ENCODE measurements around the gene CACNA1B.
"Not testable (repeated sequence)": the region's sequence is repeated elsewhere in the genome, so short reads cannot be mapped to it uniquely, and the experiment has no call there.

Gene CACNA1B

GRCh38 chr9:138117101-138117750 lies 239.6 kb downstream of the CACNA1B start:
- no peak for DNase-seq (ENCODE audit: low spot score)

- no peak for DNase-seq (ENCODE audit: low spot score)
Observed at GRCh38 chr9:138117836-138118235, 240.3 kb downstream of the CACNA1B start.

GRCh38 chr9:138118601-138119071 lies 241.1 kb downstream of the CACNA1B start:
- no peak for DNase-seq (ENCODE audit: low spot score)

- no peak for DNase-seq (ENCODE audit: low spot score)
Observed at GRCh38 chr9:138119202-138120027, 241.8 kb downstream of the CACNA1B start.

GRCh38 chr9:138120072-138120471 lies 242.5 kb downstream of the CACNA1B start:
- no peak for DNase-seq (ENCODE audit: low spot score)

GRCh38 chr9:138120511-138121437 lies 243.2 kb downstream of the CACNA1B start:
- DNase-seq (ENCODE audit: low spot score): no peak

- DNase-seq (ENCODE audit: low spot score): no peak
Observed at GRCh38 chr9:138121438-138122050, 244.0 kb downstream of the CACNA1B start.

- no peak for DNase-seq (ENCODE audit: low spot score)
Observed at GRCh38 chr9:138122201-138122600, 244.6 kb downstream of the CACNA1B start.

GRCh38 chr9:138122676-138123075 lies 245.1 kb downstream of the CACNA1B start:
- DNase-seq (ENCODE audit: low spot score): no peak

GRCh38 chr9:138123086-138123485 lies 245.5 kb downstream of the CACNA1B start:
- DNase-seq (ENCODE audit: low spot score): no peak

- DNase-seq (ENCODE audit: low spot score): not testable (repeated sequence)
Observed at GRCh38 chr9:138126090-138126857, 248.7 kb downstream of the CACNA1B start.

GRCh38 chr9:138126858-138127584 lies 249.4 kb downstream of the CACNA1B start:
- DNase-seq (ENCODE audit: low spot score): not testable (repeated sequence)

- DNase-seq (ENCODE audit: low spot score): not testable (repeated sequence)
Observed at GRCh38 chr9:138128027-138128426, 250.4 kb downstream of the CACNA1B start.

GRCh38 chr9:138129318-138129717 lies 251.7 kb downstream of the CACNA1B start:
- DNase-seq (ENCODE audit: low spot score): not testable (repeated sequence)

- DNase-seq (ENCODE audit: low spot score): not testable (repeated sequence)
Observed at GRCh38 chr9:138132946-138133705, 255.5 kb downstream of the CACNA1B start.

- not testable (repeated sequence) for DNase-seq (ENCODE audit: low spot score)
Observed at GRCh38 chr9:138134581-138134980, 257.0 kb downstream of the CACNA1B start.

GRCh38 chr9:138139096-138139495 lies 261.5 kb downstream of the CACNA1B start:
- DNase-seq (ENCODE audit: low spot score): not testable (repeated sequence)

GRCh38 chr9:138140980-138141379 lies 263.4 kb downstream of the CACNA1B start:
- not testable (repeated sequence) for DNase-seq (ENCODE audit: low spot score)

GRCh38 chr9:138142528-138143244 lies 265.1 kb downstream of the CACNA1B start:
- not testable (repeated sequence) for DNase-seq (ENCODE audit: low spot score)

Measured in kidney capillary endothelial cell (primary cell).